GM18868 (cell line): ENCODE results near the gene MRPL45.

Experiments used
- ATAC-seq: cut with Tn5 transposase; IDR thresholded peaks from one replicate; pipeline ENCODE4 v1.9.1; 2021; ENCODE audit warnings: mild to moderate bottlenecking, moderate library complexity; ENCODE audit not compliant: unreplicated experiment

MRPL45 gene

GRCh38 chr17:38324772-38325171, 27.8 kb downstream of the MRPL45 start:
- ATAC-seq, result no peak

GRCh38 chr17:38325221-38325851, 28.4 kb downstream of the MRPL45 start:
- ATAC-seq, result no peak

GRCh38 chr17:38326996-38327792, 30.2 kb downstream of the MRPL45 start:
- ATAC-seq, result no peak

- no peak for ATAC-seq
These were observed 31.0 kb downstream of the MRPL45 start for GRCh38 chr17:38327936-38328335.

GRCh38 chr17:38328620-38329019, 31.7 kb downstream of the MRPL45 start:
- no peak for ATAC-seq

GRCh38 chr17:38329284-38329683, 32.3 kb downstream of the MRPL45 start:
- ATAC-seq, result no peak

- no peak for ATAC-seq
These were observed 33.1 kb downstream of the MRPL45 start for GRCh38 chr17:38329808-38330730.

- ATAC-seq, result no peak
These were observed 34.0 kb downstream of the MRPL45 start for GRCh38 chr17:38330941-38331411.

- no peak for ATAC-seq
These were observed 35.8 kb downstream of the MRPL45 start for GRCh38 chr17:38332735-38333134.

- ATAC-seq, result no peak
These were observed 36.8 kb downstream of the MRPL45 start for GRCh38 chr17:38333635-38334295.

- no peak for ATAC-seq
These were observed 37.8 kb downstream of the MRPL45 start for GRCh38 chr17:38334480-38335364.

GRCh38 chr17:38336838-38337237, 39.9 kb downstream of the MRPL45 start:
- no peak for ATAC-seq

GRCh38 chr17:38338053-38338452, 41.1 kb downstream of the MRPL45 start:
- no peak for ATAC-seq

- no peak for ATAC-seq
These were observed 41.6 kb downstream of the MRPL45 start for GRCh38 chr17:38338535-38338934.

- ATAC-seq, result no peak
These were observed 42.9 kb downstream of the MRPL45 start for GRCh38 chr17:38339891-38340290.

GRCh38 chr17:38341035-38341721, 44.2 kb downstream of the MRPL45 start:
- ATAC-seq, result no peak

GRCh38 chr17:38342886-38343607, 46.1 kb downstream of the MRPL45 start:
- ATAC-seq, result no peak

- ATAC-seq, result no peak
These were observed 46.8 kb downstream of the MRPL45 start, which contains the start of gene GPR179 for GRCh38 chr17:38343608-38344419. Gene GPR179 (minus strand): TSS chr17:38343956. CDS start chr17:38343789, 167 bp downstream.
